HepG2 (cell line): ENCODE results near the gene APOA1. TPM values are rescaled to one million over a fixed set of nuclear protein-coding genes. Genes with fewer than 3 reads are reported as not detected.

Experiments used
- AHR ChIP-seq: IDR thresholded peaks from 2 replicates; pipeline ENCODE4 v1.6.1; 2018; ENCODE audit warnings: missing genetic modification reagents, missing compliant biosample characterization
- CHCHD3 ChIP-seq: sonication (generic); formaldehyde crosslinking; IDR thresholded peaks from 2 replicates; pipeline ENCODE4 v1.8.0; 2022; ENCODE audit warnings: mild to moderate bottlenecking, missing genetic modification reagents, moderate library complexity
- CREBL2 ChIP-seq: sonication (generic); formaldehyde crosslinking; IDR thresholded peaks from 2 replicates; pipeline ENCODE4 v1.8.1; 2023; ENCODE audit warnings: missing genetic modification reagents, mild to moderate bottlenecking, borderline replicate concordance
- ETV6 ChIP-seq: sonication (generic); formaldehyde crosslinking; conservative IDR thresholded peaks from 2 replicates; pipeline ENCODE4 v1.4.0; 2020; ENCODE audit warnings: missing genetic modification reagents
- FOXA1 ChIP-seq, 2 experiments: fragments of 450-650 bp in 1 of 2; sonication (generic) in 1 of 2; formaldehyde crosslinking in 1 of 2; IDR thresholded peaks; 2 replicates each; pipeline versions ENCODE4 v1.4.0 to v1.6.1; 2016 to 2020; ENCODE audit warnings: missing genetic modification reagents in 1 of 2
- HIVEP1 ChIP-seq: sonication (generic); formaldehyde crosslinking; IDR thresholded peaks from 2 replicates; pipeline ENCODE4 v1.4.0; 2020; ENCODE audit warnings: mild to moderate bottlenecking, missing genetic modification reagents
- KDM3A ChIP-seq: IDR thresholded peaks from 2 replicates; pipeline ENCODE4 v1.6.1; 2018; ENCODE audit warnings: low read depth, missing compliant biosample characterization
- LBX2 ChIP-seq: sonication (generic); formaldehyde crosslinking; IDR thresholded peaks from 2 replicates; pipeline ENCODE4 v1.5.0; 2020; ENCODE audit warnings: missing genetic modification reagents, mild to moderate bottlenecking, borderline replicate concordance
- MXD1 ChIP-seq: sonication (generic); formaldehyde crosslinking; IDR thresholded peaks from 2 replicates; pipeline ENCODE4 v1.4.0; 2020; ENCODE audit warnings: mild to moderate bottlenecking, missing genetic modification reagents
- NFE2 ChIP-seq: sonication (generic); formaldehyde crosslinking; IDR thresholded peaks from 2 replicates; pipeline ENCODE4 v1.4.0; 2020; ENCODE audit warnings: missing genetic modification reagents
- PAF1 ChIP-seq: IDR thresholded peaks from 2 replicates; pipeline ENCODE4 v1.6.1; 2016; ENCODE audit warnings: missing genetic modification reagents, missing compliant biosample characterization
- PAX8 ChIP-seq: sonication (generic); formaldehyde crosslinking; IDR thresholded peaks from 2 replicates; pipeline ENCODE4 v1.8.0; 2022; ENCODE audit warnings: mild to moderate bottlenecking, missing genetic modification reagents, borderline replicate concordance
- RCOR2 ChIP-seq: IDR thresholded peaks from 2 replicates; pipeline ENCODE4 v1.6.1; 2016; ENCODE audit warnings: missing biosample characterization, missing genetic modification reagents
- RXRB ChIP-seq: IDR thresholded peaks from 2 replicates; pipeline ENCODE4 v1.6.1; 2016; ENCODE audit warnings: borderline replicate concordance, missing genetic modification reagents, missing compliant biosample characterization
- SETDB1 ChIP-seq: sonication (generic); formaldehyde crosslinking; IDR thresholded peaks from 2 replicates; pipeline ENCODE4 v1.5.1; 2020; ENCODE audit warnings: missing genetic modification reagents, mild to moderate bottlenecking, borderline replicate concordance
- SMARCC2 ChIP-seq: fragments of 450-650 bp; IDR thresholded peaks from 2 replicates; pipeline ENCODE4 v1.6.1; 2017; ENCODE audit warnings: antibody characterized with exemption, mild to moderate bottlenecking
- SNAPC4 ChIP-seq: sonication (generic); formaldehyde crosslinking; IDR thresholded peaks from 2 replicates; pipeline ENCODE4 v1.4.0; 2020; ENCODE audit warnings: mild to moderate bottlenecking, missing genetic modification reagents
- TCF7 ChIP-seq: sonication (generic); IDR thresholded peaks from 2 replicates; pipeline ENCODE4 v1.6.1; 2016; ENCODE audit warnings: antibody characterized with exemption, low read depth
- TGIF2 ChIP-seq: IDR thresholded peaks from 2 replicates; pipeline ENCODE4 v1.6.1; 2016; ENCODE audit warnings: control low read depth, missing compliant biosample characterization
- YEATS2 ChIP-seq: sonication (generic); formaldehyde crosslinking; IDR thresholded peaks from 2 replicates; pipeline ENCODE4 v1.4.0; 2020; ENCODE audit warnings: missing genetic modification reagents, borderline replicate concordance
- ZBTB38 ChIP-seq: sonication (generic); formaldehyde crosslinking; IDR thresholded peaks from 2 replicates; pipeline ENCODE4 v1.5.1; 2020; ENCODE audit warnings: mild to moderate bottlenecking, missing genetic modification reagents
- ZNF124 ChIP-seq: sonication (generic); formaldehyde crosslinking; IDR thresholded peaks from 2 replicates; pipeline ENCODE4 v1.4.0; 2020; ENCODE audit warnings: missing genetic modification reagents
- ZNF430 ChIP-seq: sonication (generic); formaldehyde crosslinking; IDR thresholded peaks from 2 replicates; pipeline ENCODE4 v1.9.0; 2021; ENCODE audit warnings: mild to moderate bottlenecking, missing genetic modification reagents
- ZNF44 ChIP-seq: sonication (generic); formaldehyde crosslinking; IDR thresholded peaks from 2 replicates; pipeline ENCODE4 v1.5.1; 2020; ENCODE audit warnings: mild to moderate bottlenecking, missing genetic modification reagents
- ZNF556 ChIP-seq: sonication (generic); formaldehyde crosslinking; IDR thresholded peaks from 2 replicates; pipeline ENCODE4 v1.4.0; 2020; ENCODE audit warnings: mild to moderate bottlenecking, missing genetic modification reagents, borderline replicate concordance
- ZNF766 ChIP-seq: sonication (generic); formaldehyde crosslinking; IDR thresholded peaks from 2 replicates; pipeline ENCODE4 v1.5.0; 2020; ENCODE audit warnings: missing genetic modification reagents, borderline replicate concordance
- ZNF850 ChIP-seq: sonication (generic); formaldehyde crosslinking; conservative IDR thresholded peaks from 2 replicates; pipeline ENCODE4 v1.9.0; 2021; ENCODE audit warnings: mild to moderate bottlenecking, missing genetic modification reagents
- polyA plus RNA-seq, 8 experiments: library from polyadenylated mRNA; depleted of rRNA in 3 of 8; stranded (reverse) in 7 of 8; unstranded in 1 of 8; fragments of >200 nt; fragmentation: Illumina TruSeq in 4 of 8; extraction: Trizol in 4 of 8; gene quantifications; 2 replicates each; pipeline versions ENCODE4 v1.2.1 to v1.2.3, GENCODE V29; 2011 to 2016; ENCODE audit warnings: low read depth in 4 of 8, missing spikeins in 1 of 8, mixed read lengths in 1 of 8; ENCODE audit not compliant: insufficient read depth in 1 of 8
- total RNA-seq, 5 experiments: library from RNA; depleted of rRNA; stranded (reverse); fragments of >200 nt; fragmentation: Illumina TruSeq; extraction: Trizol; gene quantifications; 2 replicates each; pipeline ENCODE4 v1.2.3, GENCODE V29; 2016; ENCODE audit warnings: low read depth in 1 of 5

APOA1 gene
- total and polyA plus RNA-seq, 2 of the 13 experiments (the other 11 are each of a cell fraction or from before 2014, with no cell fraction given): 1,973 to 5,485 TPM

GRCh38 chr11:116813781-116814471, 23.5 kb downstream of the APOA1 start (continued):
- TF ChIP-seq KDM3A (CRISPR knock-in tag) (no peak), YEATS2 (CRISPR knock-in tag) (no peak), LBX2 (CRISPR knock-in tag) (no peak), RCOR2 (CRISPR knock-in tag) (0 out of 2 replicates have a peak, but pooled peaks have one; percentile 55), PAF1 (CRISPR knock-in tag) (no peak), NFE2 (CRISPR knock-in tag) (no peak), TGIF2 (CRISPR knock-in tag) (no peak), MXD1 (0 out of 2 replicates have a peak, but pooled peaks have one; percentile 12), ZNF430 (CRISPR knock-in tag) (peak; percentile 67; the same call in 1 of the 2 replicates), TCF7 (0 out of 2 replicates have a peak, but pooled peaks have one; percentile 28), SMARCC2 (no peak), RXRB (CRISPR knock-in tag) (peak; percentile 77), SETDB1 (CRISPR knock-in tag) (no peak), ZBTB38 (no peak), CREBL2 (no peak), ZNF766 (CRISPR knock-in tag) (no peak), FOXA1 (IDR thresholded peaks at IDR 0.05) (no peak), FOXA1 (CRISPR knock-in tag; IDR thresholded peaks at IDR 0.05) (no peak), AHR (CRISPR knock-in tag) (no peak), CHCHD3 (no peak), ETV6 (CRISPR knock-in tag) (no peak), HIVEP1 (CRISPR knock-in tag) (no peak), ZNF556 (CRISPR knock-in tag) (no peak), PAX8 (no peak), ZNF44 (CRISPR knock-in tag) (no peak), SNAPC4 (no peak), ZNF124 (no peak), ZNF850 (no peak)
